Activated T-cell treated with anti-CD3 and anti-CD28 coated beads for 48 hours (primary cell): ENCODE results near the gene TUT1.

Experiments used
- DNase-seq: peaks from one replicate; pipeline ENCODE4 v3.0.0-alpha.2; 2020; ENCODE audit warnings: low read depth

The TUT1 gene

GRCh38 chr11:62540804-62541701 lies 50.3 kb downstream of the TUT1 start:
- DNase-seq, result no peak

DNA sequence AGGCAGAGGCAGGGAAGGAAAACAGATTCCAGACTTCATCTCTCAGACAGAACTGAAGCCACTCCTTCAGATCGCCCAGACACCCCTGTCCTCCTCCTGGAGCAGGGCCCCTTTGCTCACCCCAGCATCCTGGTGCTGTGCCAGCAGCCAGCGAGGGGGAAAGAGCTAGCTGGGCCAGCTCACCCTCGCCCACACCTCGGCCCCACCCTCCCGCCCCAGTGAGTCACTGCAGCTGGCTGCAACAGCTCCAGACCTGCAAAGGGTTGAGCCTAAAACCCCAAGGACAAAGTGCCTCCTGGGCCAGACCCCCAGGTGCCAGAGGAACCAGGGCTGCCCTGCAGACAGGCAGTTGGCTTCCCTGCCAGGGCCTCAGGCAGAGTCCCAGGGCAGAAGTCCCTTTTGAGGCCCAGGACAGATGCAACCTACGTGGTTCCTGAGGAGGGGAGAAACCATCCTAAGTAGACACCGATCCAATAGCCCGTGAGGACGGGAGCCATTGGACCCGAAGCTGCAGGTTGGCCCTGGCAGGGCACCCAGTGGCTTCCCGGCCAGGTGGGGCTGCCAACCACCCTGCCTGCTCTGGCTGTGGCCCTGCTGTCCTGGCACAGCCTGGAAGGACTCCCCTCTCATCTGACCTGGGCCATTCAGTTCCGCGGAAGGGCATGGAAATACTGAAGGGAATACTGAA lies 51.9 kb downstream of the TUT1 start:
- peak; percentile 64 for DNase-seq

DNA sequence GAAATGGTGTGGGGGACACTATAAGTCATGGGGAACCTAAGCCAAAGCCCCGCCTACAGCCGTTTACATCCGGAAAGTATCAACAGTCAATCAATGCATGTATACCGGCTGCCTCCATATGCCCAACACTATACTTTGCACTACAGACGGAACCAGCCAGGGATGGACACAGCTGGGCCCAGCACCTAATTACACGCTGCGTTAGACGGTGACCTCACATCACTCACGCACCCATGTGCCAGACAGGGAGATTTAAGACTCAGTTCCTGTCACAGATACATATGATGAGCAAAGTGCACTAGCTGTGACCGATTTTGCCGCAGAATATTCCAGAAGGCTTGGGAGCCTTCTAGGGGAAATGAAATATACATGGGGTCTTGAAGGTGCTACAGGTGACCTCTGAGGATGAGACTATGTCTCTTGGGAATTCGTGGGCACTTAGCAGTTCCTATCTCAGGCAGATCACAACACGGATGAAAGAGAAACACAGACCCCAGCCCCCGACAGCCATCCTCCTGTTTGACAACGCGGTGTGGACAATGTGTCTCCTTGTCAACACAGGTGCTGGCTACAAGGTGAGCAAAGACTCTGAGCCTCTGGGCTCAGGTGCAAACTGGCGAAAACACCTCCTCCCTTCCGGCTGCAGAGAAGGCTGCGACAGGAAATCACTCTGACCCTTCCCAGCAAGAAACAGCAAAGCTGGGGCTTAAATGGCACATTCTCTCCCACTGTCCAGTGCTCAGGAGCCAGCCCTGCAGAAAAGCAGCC lies 52.7 kb downstream of the TUT1 start:
- no peak for DNase-seq

GRCh38 chr11:62536301-62536957 lies 54.9 kb downstream of the TUT1 start:
- no peak for DNase-seq

GRCh38 chr11:62535802-62536201 lies 55.5 kb downstream of the TUT1 start:
- no peak for DNase-seq

DNA sequence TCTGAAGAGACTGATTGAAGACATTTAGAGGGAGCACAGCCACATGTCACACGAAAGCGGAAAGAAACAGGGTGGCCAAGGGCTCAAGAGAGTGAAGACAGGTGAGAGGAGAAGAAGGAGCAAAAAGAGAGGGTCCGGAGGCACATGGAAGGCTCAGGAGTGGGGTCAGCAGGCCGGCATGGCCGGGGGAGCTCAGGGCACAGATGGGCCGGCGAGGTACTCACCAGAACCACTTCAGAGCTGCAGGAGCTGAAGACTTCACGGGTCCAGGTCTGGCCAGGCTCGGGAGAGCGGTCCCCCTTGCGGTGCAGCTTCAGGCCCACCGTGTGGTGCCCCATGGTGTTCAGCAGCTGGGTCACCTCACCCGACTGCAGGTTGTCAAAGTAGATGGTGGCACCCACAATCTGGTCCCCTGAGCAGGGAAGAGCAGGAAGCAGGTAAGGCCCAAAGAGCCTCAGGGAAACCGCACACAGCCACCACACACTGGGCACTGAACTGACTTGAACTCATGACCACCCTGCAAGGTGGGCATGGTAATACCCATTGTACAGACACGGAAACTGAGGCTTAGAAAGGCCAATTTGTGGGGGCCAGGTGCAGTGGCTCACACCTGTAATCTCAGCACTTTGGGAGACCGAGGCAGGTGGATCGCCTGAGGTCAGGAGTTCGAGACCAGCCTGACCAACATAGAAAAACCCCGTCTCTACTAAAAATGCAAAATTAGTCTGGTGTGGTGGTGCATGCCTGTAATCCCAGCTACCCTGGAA lies 56.4 kb downstream of the TUT1 start:
- DNase-seq, result no peak

DNA sequence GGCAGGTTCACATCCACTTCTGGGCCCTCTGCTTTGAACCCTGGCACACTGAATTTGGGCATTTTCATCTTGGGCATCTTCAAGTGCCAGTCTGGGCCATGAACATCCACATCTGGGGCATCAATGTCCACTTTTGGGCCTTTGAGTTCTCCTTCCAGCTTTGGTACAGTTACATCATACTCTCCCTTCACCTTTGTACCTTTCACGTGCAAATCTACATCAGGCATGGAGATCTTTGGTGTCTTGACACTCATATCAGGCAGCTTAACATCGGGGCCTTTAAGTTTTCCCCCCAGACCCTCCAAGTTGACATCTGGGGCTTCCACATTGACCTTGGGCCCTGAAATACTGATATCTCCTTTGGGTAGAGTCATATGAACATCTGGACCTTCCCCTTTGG lies 59.2 kb downstream of the TUT1 start:
- no peak for DNase-seq
